ENCODE data around the gene FERMT1.

Gene FERMT1

GRCh38 chr20:6038256-6038655 is 84.6 kb downstream of the FERMT1 start:
- TF ChIP-seq, protein P1, sequence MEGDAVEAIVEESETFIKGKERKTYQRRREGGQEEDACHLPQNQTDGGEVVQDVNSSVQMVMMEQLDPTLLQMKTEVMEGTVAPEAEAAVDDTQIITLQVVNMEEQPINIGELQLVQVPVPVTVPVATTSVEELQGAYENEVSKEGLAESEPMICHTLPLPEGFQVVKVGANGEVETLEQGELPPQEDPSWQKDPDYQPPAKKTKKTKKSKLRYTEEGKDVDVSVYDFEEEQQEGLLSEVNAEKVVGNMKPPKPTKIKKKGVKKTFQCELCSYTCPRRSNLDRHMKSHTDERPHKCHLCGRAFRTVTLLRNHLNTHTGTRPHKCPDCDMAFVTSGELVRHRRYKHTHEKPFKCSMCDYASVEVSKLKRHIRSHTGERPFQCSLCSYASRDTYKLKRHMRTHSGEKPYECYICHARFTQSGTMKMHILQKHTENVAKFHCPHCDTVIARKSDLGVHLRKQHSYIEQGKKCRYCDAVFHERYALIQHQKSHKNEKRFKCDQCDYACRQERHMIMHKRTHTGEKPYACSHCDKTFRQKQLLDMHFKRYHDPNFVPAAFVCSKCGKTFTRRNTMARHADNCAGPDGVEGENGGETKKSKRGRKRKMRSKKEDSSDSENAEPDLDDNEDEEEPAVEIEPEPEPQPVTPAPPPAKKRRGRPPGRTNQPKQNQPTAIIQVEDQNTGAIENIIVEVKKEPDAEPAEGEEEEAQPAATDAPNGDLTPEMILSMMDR (IDR thresholded peaks at IDR 0.05; ENCODE audit: insufficient read depth, low read length) = no peak
- no peak for TF ChIP-seq REST (IDR thresholded peaks at IDR 0.05; ENCODE audit: insufficient replicate concordance, low read depth)
- no peak for TF ChIP-seq GABPA (IDR thresholded peaks at IDR 0.05; ENCODE audit: low read depth)
- TF ChIP-seq POLR2AphosphoS5 (IDR thresholded peaks at IDR 0.05; ENCODE audit: low read depth) = no peak
- TF ChIP-seq SPI1 (IDR thresholded peaks at IDR 0.05; ENCODE audit: borderline replicate concordance, low read depth) = no peak
- DNase-seq (ENCODE audit: low read depth in 1 of 2, low spot score in 1 of 2) = no peak
- Histone ChIP-seq H3K4me3 (replicated peaks; ENCODE audit: insufficient read depth, low read length) (no peak overlapping the region), H3K27me3 (ENCODE audit: insufficient read depth, poor library complexity, severe bottlenecking) (no peaks in the 10 kb centered on the region), H3K27ac (replicated peaks) (no peak overlapping the region)

- TF ChIP-seq, protein P1 (IDR thresholded peaks at IDR 0.05; ENCODE audit: insufficient read depth, low read length) = no peak
- TF ChIP-seq POLR2AphosphoS5 (IDR thresholded peaks at IDR 0.05; ENCODE audit: low read depth) = no peak
- no peak for TF ChIP-seq REST (IDR thresholded peaks at IDR 0.05; ENCODE audit: insufficient replicate concordance, low read depth)
- TF ChIP-seq SPI1 (IDR thresholded peaks at IDR 0.05; ENCODE audit: borderline replicate concordance, low read depth) = no peak
- no peak for TF ChIP-seq GABPA (IDR thresholded peaks at IDR 0.05; ENCODE audit: low read depth)
- Histone ChIP-seq H3K27ac (replicated peaks) (no peak overlapping the region), H3K27me3 (ENCODE audit: insufficient read depth, poor library complexity, severe bottlenecking) (no peaks in the 10 kb centered on the region), H3K4me3 (replicated peaks; ENCODE audit: insufficient read depth, low read length) (no peak overlapping the region)
- DNase-seq (ENCODE audit: low read depth in 1 of 2, low spot score in 1 of 2) = no peak
These were observed 85.7 kb downstream of the FERMT1 start for GRCh38 chr20:6037082-6037481.

DNA sequence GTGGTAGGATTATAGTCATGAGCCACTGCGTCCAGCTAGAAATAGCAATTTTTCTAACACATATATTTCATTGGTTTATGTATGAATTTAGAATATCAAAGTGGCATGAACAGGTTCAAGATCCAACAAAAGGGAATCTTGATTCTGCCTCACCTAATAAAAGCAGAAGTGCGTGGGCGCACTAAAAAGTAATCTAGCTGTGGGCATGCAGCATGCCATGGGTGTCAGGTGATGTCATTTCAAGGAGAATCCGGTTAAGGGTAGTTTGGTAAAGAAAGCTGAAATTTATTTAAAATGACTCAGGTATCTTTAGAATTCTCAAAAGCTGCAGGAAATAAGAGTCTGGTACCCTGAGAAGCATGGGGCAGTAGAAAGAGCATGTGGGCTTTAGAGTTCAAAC is 86.6 kb downstream of the FERMT1 start:
- H3K4me3 ChIP-seq (replicated peaks; ENCODE audit: insufficient read depth, low read length) = no peak overlapping the region
- peak; percentile 21; the same call in 1 of the 2 replicates for TF ChIP-seq SPI1 (IDR thresholded peaks at IDR 0.05; ENCODE audit: borderline replicate concordance, low read depth)
- TF ChIP-seq, protein P1 (IDR thresholded peaks at IDR 0.05; ENCODE audit: insufficient read depth, low read length) = no peak
- TF ChIP-seq REST (IDR thresholded peaks at IDR 0.05; ENCODE audit: insufficient replicate concordance, low read depth) = no peak
- TF ChIP-seq GABPA (IDR thresholded peaks at IDR 0.05; ENCODE audit: low read depth) = no peak
- no peak overlapping the region for H3K27ac ChIP-seq (replicated peaks)
- no peak for DNase-seq (ENCODE audit: low read depth in 1 of 2, low spot score in 1 of 2)
- H3K27me3 ChIP-seq (ENCODE audit: insufficient read depth, poor library complexity, severe bottlenecking) = no peaks in the 10 kb centered on the region

All from HL-60 (cell line).